Measurements from ENCODE around the gene CBX3. TPM values are rescaled to one million over a fixed set of nuclear protein-coding genes. Genes with fewer than 3 reads are reported as not detected.

The CBX3 gene
- total and polyA plus RNA-seq, 2 of the 8 experiments (the other 6 are each of a cell fraction or from before 2014, with no cell fraction given): 71.3 to 258 TPM

DNA sequence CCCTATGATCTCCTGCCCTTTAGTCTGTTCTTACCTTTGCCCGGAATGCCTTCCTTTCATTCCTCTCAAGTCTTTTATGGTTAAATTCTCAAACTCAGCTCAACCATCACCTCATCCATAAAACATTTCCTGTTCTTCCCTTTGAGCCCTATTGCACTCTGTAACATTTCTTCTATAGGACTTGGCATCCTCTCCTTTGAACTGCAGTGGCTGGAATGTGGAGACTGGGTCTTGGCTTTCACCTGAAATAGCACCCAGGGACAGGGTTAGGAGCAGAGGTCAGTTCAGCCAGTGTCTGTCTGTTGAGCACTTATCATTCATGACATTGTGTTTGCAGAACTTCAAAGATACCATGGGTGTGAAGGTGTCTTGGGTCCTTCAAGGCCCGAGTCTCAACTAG is 42.3 kb upstream of the CBX3 start:
- peaks cover 19 to 37% (median 29%) of the 10 kb centered on the region in 4 experiments for H3K4me1 ChIP-seq (replicated peaks in 1 of 4; ENCODE audit: control insufficient read depth in 3 of 4, insufficient read depth in 4 of 4, low read length in 3 of 4)
- DNase-seq (ENCODE audit: low read depth in 1 of 2, low spot score in 2 of 2) (no peak), FAIRE-seq (no peak)
- no peak overlapping the region for H2BK5ac ChIP-seq (ENCODE audit: low read depth, low read length)
- no peak overlapping the region for H3K18ac ChIP-seq (ENCODE audit: extremely low read depth, low read length)
- H2AFZ ChIP-seq (ENCODE audit: low read length): no peak overlapping the region
- peaks cover 14 to 35% of the 10 kb centered on the region in 2 experiments for H4K20me1 ChIP-seq (replicated peaks in 1 of 2; ENCODE audit: control insufficient read depth in 1 of 2, insufficient read depth in 2 of 2, low read length in 2 of 2)
- H2BK20ac ChIP-seq (ENCODE audit: low read length): no peak overlapping the region
- H3K9ac ChIP-seq (replicated peaks in 1 of 4; ENCODE audit: extremely low read depth in 1 of 4, low read depth in 3 of 4, low read length in 3 of 4): no peak overlapping the region
- POLR2A ChIA-PET (ENCODE audit: partially characterized antibody): interaction anchor here (0.8 to 6.1 kb wide), 8 partner anchors 21 to 89 kb away, joined by 3 to 56 read pairs (median 8); no protein-coding TSS in a partner anchor
- H3K23me2 ChIP-seq (ENCODE audit: low read depth, low read length): peaks cover under 1% of the 10 kb centered on the region; the same call in 1 of the 2 replicates
- no peak overlapping the region for H3K14ac ChIP-seq (ENCODE audit: insufficient read length)
- peaks cover 39 to 98% of the 10 kb centered on the region in 2 experiments for H3K79me2 ChIP-seq (ENCODE audit: control insufficient read depth in 1 of 2, insufficient read depth in 2 of 2, low read length in 2 of 2)
- no peak overlapping the region for H2BK15ac ChIP-seq (ENCODE audit: low read length)
- H3K9me3 ChIP-seq (ENCODE audit: insufficient read depth in 2 of 2, low read depth in 1 of 2, low read length in 1 of 2): no peaks in the 10 kb centered on the region
- H3K4me3 ChIP-seq (ENCODE audit: extremely low read depth in 1 of 4, insufficient read depth in 2 of 4, low read depth in 3 of 4, low read length in 4 of 4): no peak overlapping the region
- peak overlapping the region; percentile 60; the same call in 1 of the 2 replicates for H2BK12ac ChIP-seq (ENCODE audit: low read depth, low read length)
- CTCF ChIA-PET (ENCODE audit: partially characterized antibody): interaction anchor here (0.8 to 1.4 kb wide), 4 partner anchors 29 to 266 kb away, joined by 3 to 7 read pairs (median 4); no protein-coding TSS in a partner anchor
- no peaks in the 10 kb centered on the region for H3K36me3 ChIP-seq (ENCODE audit: control insufficient read depth in 2 of 4, insufficient read depth in 4 of 4, low read length in 3 of 4)
- H3K27me3 ChIP-seq (replicated peaks in 1 of 4; ENCODE audit: control insufficient read depth in 3 of 4, extremely low read depth in 1 of 4, insufficient read depth in 3 of 4, low read length in 3 of 4): peaks cover 0 to 7% (median 0%) of the 10 kb centered on the region in 4 experiments; a peak in 2 of 7 replicates
- no peak overlapping the region for H4K91ac ChIP-seq (replicated peaks; ENCODE audit: insufficient read length, low read length)
- peaks cover 18% of the 10 kb centered on the region for H3K79me1 ChIP-seq (ENCODE audit: low read depth, low read length)
- H4K8ac ChIP-seq (ENCODE audit: extremely low read depth, insufficient read depth, low read length): no peak overlapping the region
- H2BK120ac ChIP-seq (replicated peaks; ENCODE audit: low read depth, low read length): no peak overlapping the region
- no peak overlapping the region for H2AK5ac ChIP-seq (ENCODE audit: low read depth, low read length)
- TF ChIP-seq TEAD4 (IDR thresholded peaks at IDR 0.05; ENCODE audit: low read depth, low read length) (peak; percentile 64; the same call in 1 of the 2 replicates), CHD1 (IDR thresholded peaks at IDR 0.05; ENCODE audit: low read depth, low read length) (no peak)
- no peak overlapping the region for H3K23ac ChIP-seq (ENCODE audit: insufficient read length)
- no peak overlapping the region for H3K56ac ChIP-seq (replicated peaks; ENCODE audit: insufficient read length, low read depth, low read length)
- peak overlapping the region in 1 of 2 experiments; percentile 56; a peak in 1 of 4 replicates for H3K4me2 ChIP-seq (ENCODE audit: insufficient read depth in 1 of 2, low read depth in 2 of 2, low read length in 2 of 2)
- no peak overlapping the region for H3K27ac ChIP-seq (ENCODE audit: low read depth, low read length)
- no peak overlapping the region for H3K4ac ChIP-seq (replicated peaks; ENCODE audit: insufficient read length, low read depth, low read length)
- H4K5ac ChIP-seq (ENCODE audit: insufficient read length, low read depth, low read length): no peak overlapping the region
- 86% methylated on average over 2 of the region's 2 CpGs; no CpG with 5 or more reads in 1 of the 2 experiments for WGBS, 2 experiments (ENCODE audit: extremely low coverage in 1 of 2, insufficient coverage in 1 of 2, insufficient read length in 1 of 2, insufficient replicate concordance in 2 of 2, low coverage in 1 of 2, low lambda C conversion rate in 2 of 2, missing lambda C conversion rate in 1 of 2)

All from H1 (cell line).